ENCODE data around the gene CORIN. TPM values are rescaled to one million over a fixed set of nuclear protein-coding genes. Genes with fewer than 3 reads are reported as not detected.
"Not testable (repeated sequence)": the region's sequence is repeated elsewhere in the genome, so short reads cannot be mapped to it uniquely, and the experiment has no call there.

The CORIN gene
- total RNA-seq, 2 donors from 2014 or later, result not detected

DNA sequence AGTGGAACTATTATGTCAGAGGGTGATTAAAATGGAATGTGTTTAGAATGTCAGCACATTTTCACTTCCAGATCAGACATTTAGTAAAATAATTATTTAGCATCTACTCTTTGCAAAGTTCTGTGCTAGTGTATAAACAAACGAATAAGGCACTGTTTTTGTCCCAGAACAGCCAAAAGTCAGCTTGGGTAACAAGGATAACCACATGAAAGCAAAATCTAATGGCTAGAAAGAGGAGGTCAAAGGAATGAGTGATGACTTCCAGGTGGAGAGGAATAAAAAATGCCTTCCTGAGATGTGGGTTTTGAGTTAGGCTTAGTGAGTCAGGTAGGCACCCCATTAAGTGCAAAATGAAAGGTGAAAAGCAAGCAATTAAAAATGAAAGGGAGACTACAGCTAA is 240.2 kb downstream of the CORIN start:
- no peak for DNase-seq (ENCODE audit: low spot score)
- ATAC-seq, result no peak
- Mint-ChIP-seq H3K27me3 (no peaks in the 10 kb centered on the region), H3K9me3 (no peaks in the 10 kb centered on the region), H3K27ac (no peak overlapping the region), H3K36me3 (no peaks in the 10 kb centered on the region), H3K4me1 (ENCODE audit: low read depth in 2 of 2) (no peaks in the 10 kb centered on the region), H3K4me3 (no peak overlapping the region)

DNA sequence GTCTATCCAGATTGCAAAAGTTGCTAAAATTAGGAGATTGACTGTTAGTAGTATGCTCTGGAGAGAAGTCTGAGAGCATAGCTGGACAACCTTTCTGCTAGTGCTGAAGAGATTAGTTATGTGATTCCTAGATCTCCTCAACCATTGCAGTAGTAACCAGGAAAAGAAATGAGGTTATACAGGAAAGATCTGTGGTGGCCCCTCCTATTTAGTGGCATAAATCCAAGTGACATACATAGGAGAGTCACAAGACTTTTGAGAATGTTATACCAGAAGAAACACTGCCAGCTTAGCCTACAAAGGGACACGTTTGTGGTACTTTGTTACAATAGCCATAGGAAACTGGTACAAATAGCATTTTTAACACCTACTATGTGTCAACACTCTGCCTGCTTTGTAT is 247.5 kb downstream of the CORIN start:
- H3K36me3 Mint-ChIP-seq, result peaks cover 20% of the 10 kb centered on the region
- no peaks in the 10 kb centered on the region for H3K27me3 Mint-ChIP-seq
- no peak overlapping the region for H3K27ac Mint-ChIP-seq
- no peak overlapping the region for H3K4me3 Mint-ChIP-seq
- H3K9me3 Mint-ChIP-seq, result peaks cover 3% of the 10 kb centered on the region
- no peak for ATAC-seq
- peaks cover 0 to 5% of the 10 kb centered on the region in 2 donors for H3K4me1 Mint-ChIP-seq (ENCODE audit: low read depth in 2 of 2)
- DNase-seq (ENCODE audit: low spot score), result no peak

DNA sequence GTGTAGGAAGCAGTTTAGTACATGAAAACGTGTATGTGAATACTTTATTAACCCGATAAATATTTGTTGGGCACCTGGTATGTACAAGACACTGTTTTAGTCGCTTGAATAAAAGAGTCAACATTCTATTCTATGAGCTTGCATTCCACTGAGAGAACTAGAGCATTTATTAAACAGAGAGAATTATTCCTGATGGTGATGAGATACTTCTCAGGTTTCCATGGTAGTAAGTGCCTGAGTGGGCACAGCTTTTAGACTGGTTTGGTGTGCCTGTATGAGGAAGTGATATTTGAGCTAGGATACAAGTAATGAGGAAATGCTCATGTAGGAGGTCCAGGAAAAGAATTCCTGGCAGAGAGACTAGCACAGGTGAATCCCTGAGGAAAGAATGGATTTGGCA is 258.6 kb downstream of the CORIN start:
- H3K27me3 Mint-ChIP-seq, result no peaks in the 10 kb centered on the region
- no peak overlapping the region for H3K27ac Mint-ChIP-seq
- no peaks in the 10 kb centered on the region for H3K4me1 Mint-ChIP-seq (ENCODE audit: low read depth in 2 of 2)
- H3K36me3 Mint-ChIP-seq, result peaks cover 25% of the 10 kb centered on the region
- ATAC-seq (no peak), DNase-seq (ENCODE audit: low spot score) (no peak)
- H3K4me3 Mint-ChIP-seq, result no peak overlapping the region
- no peaks in the 10 kb centered on the region for H3K9me3 Mint-ChIP-seq

DNA sequence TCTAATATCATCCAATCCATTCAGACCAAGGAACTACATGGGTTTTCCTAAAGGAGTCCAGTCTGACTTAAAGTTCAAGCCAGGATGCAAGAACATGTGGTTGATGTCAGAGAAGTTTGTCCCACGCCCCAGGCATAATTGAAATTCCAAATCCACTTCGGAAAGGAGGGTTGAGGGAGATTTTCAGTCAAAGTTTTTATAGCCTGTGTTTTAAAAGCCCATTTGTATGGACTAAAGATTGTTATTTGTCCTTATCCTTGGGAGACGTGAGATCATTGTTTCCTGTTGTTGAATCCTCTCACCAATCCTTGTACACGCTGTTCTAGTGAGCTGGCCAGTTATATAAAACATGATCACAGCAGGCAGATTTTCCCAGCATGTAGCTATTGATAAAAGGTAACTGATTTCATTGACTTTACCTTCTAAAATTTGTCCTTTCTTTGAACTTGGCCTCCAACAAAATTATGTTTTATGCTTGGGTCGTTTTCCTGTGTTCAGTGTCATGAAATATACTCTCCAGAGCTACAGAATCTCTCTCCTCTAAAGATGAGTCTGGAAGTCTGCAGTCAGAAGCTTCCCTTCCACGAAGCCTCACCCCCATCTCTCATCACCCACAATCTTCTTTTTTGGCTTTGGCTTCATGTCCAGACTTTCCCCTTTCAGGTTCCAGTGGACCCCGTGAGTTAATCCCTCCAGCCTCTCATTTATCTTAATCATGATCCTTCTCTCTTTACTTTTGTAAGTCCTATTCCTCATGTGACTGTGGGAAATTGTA is 259.9 kb downstream of the CORIN start:
- H3K27me3 Mint-ChIP-seq, result no peaks in the 10 kb centered on the region
- ATAC-seq, result no peak
- H3K9me3 Mint-ChIP-seq, result no peaks in the 10 kb centered on the region
- peaks cover 31% of the 10 kb centered on the region for H3K36me3 Mint-ChIP-seq
- H3K4me3 Mint-ChIP-seq, result no peak overlapping the region
- no peak for DNase-seq (ENCODE audit: low spot score)
- no peaks in the 10 kb centered on the region for H3K4me1 Mint-ChIP-seq (ENCODE audit: low read depth in 2 of 2)
- H3K27ac Mint-ChIP-seq, result no peak overlapping the region

DNA sequence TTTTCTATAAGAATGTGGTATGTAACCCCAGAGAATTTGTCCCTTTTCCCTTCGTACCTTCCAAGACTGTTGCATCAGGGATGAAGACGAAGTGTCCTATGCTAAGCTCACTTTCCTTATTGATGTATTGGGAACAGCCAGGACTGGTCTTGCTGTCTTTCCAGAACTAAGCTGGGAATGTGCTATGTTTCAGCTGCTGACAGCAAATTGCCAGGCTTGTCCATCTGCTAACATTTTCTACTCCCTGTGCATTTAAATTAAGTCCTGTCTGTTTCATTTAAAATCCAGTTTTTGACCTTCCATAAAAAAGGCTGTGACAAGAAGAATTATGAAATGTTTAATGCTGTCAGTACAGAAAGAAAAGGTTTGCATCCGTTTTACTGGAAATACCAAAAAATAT is 264.9 kb downstream of the CORIN start:
- no peak overlapping the region for H3K4me3 Mint-ChIP-seq
- no peaks in the 10 kb centered on the region for H3K27me3 Mint-ChIP-seq
- no peak for DNase-seq (ENCODE audit: low spot score)
- ATAC-seq, result no peak
- no peaks in the 10 kb centered on the region for H3K9me3 Mint-ChIP-seq
- H3K36me3 Mint-ChIP-seq, result peaks cover 44% of the 10 kb centered on the region
- H3K4me1 Mint-ChIP-seq (ENCODE audit: low read depth in 2 of 2), result no peaks in the 10 kb centered on the region
- no peak overlapping the region for H3K27ac Mint-ChIP-seq

DNA sequence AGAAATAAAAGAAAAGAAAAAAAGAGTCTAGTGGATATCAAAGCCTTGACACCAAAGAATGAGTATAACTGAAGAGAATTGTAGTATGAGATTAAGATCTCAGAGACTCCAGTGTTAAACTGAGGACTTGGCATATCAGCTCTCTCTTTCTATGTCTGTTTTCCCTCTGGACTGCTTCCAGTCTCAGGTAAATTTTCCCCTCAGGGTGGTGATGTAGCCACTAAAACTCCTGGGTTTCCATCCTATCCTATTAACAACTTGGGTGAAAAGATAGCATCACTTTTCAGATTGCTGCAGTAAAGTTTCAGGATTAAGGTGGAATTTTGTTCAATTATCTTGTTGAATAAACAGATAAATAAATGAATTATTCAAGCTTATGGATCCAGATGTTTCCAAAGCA is 267.1 kb downstream of the CORIN start:
- no peak overlapping the region for H3K4me3 Mint-ChIP-seq
- no peaks in the 10 kb centered on the region for H3K27me3 Mint-ChIP-seq
- H3K27ac Mint-ChIP-seq, result no peak overlapping the region
- no peaks in the 10 kb centered on the region for H3K4me1 Mint-ChIP-seq (ENCODE audit: low read depth in 2 of 2)
- no peak for DNase-seq (ENCODE audit: low spot score)
- no peaks in the 10 kb centered on the region for H3K9me3 Mint-ChIP-seq
- H3K36me3 Mint-ChIP-seq, result peaks cover 34% of the 10 kb centered on the region
- ATAC-seq, result no peak

DNA sequence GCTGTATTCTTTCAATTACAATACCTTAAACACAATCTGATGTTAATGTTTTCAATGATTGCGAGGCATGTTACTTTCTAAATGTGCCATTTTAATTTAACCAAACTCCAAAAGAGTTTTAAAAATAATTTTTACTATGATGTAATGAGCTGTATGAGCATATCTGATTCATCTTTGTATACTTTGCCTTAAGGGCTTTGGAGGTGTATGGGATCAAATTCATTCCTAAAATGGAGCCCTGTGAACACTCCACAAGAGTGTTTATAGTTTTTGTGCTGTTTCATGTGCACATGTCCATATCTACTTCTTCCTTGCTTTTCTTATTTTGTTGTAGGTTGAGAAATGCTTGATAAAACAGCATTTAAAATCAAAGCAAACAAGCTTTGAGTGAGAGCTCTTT is 270.4 kb downstream of the CORIN start:
- Mint-ChIP-seq H3K36me3 (peaks cover 23% of the 10 kb centered on the region), H3K27ac (no peak overlapping the region), H3K4me1 (ENCODE audit: low read depth in 2 of 2) (peaks cover 6 to 7% of the 10 kb centered on the region in 2 donors), H3K4me3 (no peak overlapping the region), H3K27me3 (no peaks in the 10 kb centered on the region), H3K9me3 (no peaks in the 10 kb centered on the region)
- DNase-seq (ENCODE audit: low spot score) (no peak), ATAC-seq (no peak)

DNA sequence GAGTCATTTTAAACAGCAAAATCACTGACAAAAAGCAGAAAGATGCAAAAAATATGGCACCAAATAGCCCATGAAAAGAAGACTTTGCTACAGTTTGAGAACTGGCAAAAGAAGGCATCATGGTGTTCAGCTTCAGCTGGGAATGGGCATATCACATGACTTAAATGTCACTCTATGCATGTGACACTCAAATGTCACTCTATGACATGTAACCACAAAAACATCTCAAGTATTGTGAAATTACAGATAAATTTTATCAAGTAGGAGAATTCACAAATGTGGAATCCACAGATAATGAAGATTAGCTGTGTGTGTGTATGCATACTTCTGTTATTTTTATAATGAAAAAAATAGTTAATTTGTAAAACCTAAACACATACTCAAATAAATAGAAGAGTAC is 270.9 kb downstream of the CORIN start:
- H3K36me3 Mint-ChIP-seq, result peaks cover 19% of the 10 kb centered on the region
- H3K27me3 Mint-ChIP-seq, result no peaks in the 10 kb centered on the region
- ATAC-seq (no peak), DNase-seq (ENCODE audit: low spot score) (no peak)
- no peak overlapping the region for H3K4me3 Mint-ChIP-seq
- H3K4me1 Mint-ChIP-seq (ENCODE audit: low read depth in 2 of 2), result peaks cover 10 to 11% of the 10 kb centered on the region in 2 donors
- no peaks in the 10 kb centered on the region for H3K9me3 Mint-ChIP-seq
- no peak overlapping the region for H3K27ac Mint-ChIP-seq

DNA sequence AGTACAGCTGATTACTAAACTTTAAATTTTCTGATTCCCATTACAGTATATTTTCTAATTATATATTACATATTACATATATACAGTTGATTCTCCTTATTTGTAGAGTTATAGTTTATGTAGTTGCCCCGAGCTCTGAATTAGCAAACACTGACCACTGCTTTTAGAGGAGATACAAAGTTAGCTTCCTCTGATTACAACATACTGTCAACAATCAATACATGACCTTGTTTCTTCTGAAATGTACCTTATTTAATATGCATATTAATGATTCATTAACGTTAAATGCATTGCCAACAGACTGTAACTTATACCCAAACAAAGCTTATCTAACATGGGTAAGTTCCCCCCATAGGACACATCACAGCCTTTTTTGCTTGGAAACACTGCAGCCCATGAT is 271.3 kb downstream of the CORIN start:
- peaks cover 10 to 11% of the 10 kb centered on the region in 2 donors for H3K4me1 Mint-ChIP-seq (ENCODE audit: low read depth in 2 of 2)
- no peak overlapping the region for H3K27ac Mint-ChIP-seq
- ATAC-seq (no peak), DNase-seq (ENCODE audit: low spot score) (no peak)
- H3K27me3 Mint-ChIP-seq, result no peaks in the 10 kb centered on the region
- H3K36me3 Mint-ChIP-seq, result peaks cover 17% of the 10 kb centered on the region
- H3K9me3 Mint-ChIP-seq, result no peaks in the 10 kb centered on the region
- H3K4me3 Mint-ChIP-seq, result no peak overlapping the region

DNA sequence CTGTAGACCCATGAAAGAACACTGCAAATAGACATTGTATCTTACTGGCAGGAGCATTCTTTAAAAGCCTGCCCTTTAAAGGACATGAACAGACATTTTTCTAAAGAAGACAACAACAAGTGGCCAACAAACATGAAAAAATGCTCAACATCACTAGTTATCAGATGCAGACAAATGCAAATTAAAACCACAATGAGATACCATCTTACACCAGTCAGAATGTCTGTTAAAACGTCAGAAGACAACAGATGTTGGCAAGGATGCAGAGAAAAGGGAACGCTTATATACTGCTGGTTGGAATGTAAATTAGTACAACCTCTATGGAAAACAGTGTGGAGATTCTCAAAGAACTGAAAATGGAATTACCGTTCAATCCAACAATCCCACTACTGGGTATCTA is 275.6 kb downstream of the CORIN start:
- no peak overlapping the region for H3K4me3 Mint-ChIP-seq
- no peaks in the 10 kb centered on the region for H3K9me3 Mint-ChIP-seq
- peaks cover 10 to 11% of the 10 kb centered on the region in 2 donors for H3K4me1 Mint-ChIP-seq (ENCODE audit: low read depth in 2 of 2)
- H3K27ac Mint-ChIP-seq, result no peak overlapping the region
- DNase-seq (ENCODE audit: low spot score) (no peak), ATAC-seq (no peak)
- no peaks in the 10 kb centered on the region for H3K27me3 Mint-ChIP-seq
- no peaks in the 10 kb centered on the region for H3K36me3 Mint-ChIP-seq

DNA sequence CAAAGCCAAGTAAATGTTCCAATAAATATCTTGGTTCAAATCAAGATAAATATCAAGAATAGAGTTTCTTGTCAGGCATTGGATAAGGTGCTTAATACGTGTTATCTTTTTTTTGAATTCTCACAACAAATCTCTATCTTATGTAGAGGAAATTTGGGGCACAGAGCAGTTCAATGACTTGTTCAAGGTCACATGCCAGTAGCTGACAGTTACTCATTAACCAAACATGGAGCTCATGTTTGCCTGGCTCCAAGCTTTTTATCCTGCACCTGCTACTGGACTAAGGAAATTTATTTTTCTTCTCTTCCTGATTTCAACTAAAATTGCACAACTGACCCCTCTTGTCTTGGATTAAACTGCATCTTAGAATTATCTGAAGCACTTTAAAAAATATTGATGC is 276.5 kb downstream of the CORIN start:
- no peak for DNase-seq (ENCODE audit: low spot score)
- H3K4me3 Mint-ChIP-seq, result no peak overlapping the region
- no peaks in the 10 kb centered on the region for H3K36me3 Mint-ChIP-seq
- H3K4me1 Mint-ChIP-seq (ENCODE audit: low read depth in 2 of 2), result peaks cover 10 to 11% of the 10 kb centered on the region in 2 donors
- H3K9me3 Mint-ChIP-seq, result no peaks in the 10 kb centered on the region
- ATAC-seq, result no peak
- H3K27ac Mint-ChIP-seq, result no peak overlapping the region
- no peaks in the 10 kb centered on the region for H3K27me3 Mint-ChIP-seq

DNA sequence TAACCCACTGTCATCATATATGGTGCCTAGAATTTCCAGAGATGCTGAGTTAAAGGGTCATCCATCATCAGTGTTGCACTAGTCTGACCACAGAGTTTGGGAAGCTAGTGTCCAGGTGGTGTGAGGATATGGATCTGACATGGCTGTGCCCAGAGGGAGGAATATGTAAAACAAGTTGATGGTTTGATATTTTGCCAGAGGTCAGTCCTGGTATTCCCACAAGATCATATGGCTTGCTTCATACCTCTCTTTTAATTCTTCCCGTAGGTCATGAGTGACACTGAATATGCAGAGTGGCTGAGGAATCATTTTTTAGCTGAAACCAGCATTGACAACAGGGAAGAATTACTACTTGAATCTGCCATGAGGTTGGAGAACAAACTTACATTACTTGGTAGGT is 277.2 kb downstream of the CORIN start:
- DNase-seq (ENCODE audit: low spot score) (no peak), ATAC-seq (no peak)
- Mint-ChIP-seq H3K9me3 (no peaks in the 10 kb centered on the region), H3K4me1 (ENCODE audit: low read depth in 2 of 2) (peaks cover 10 to 11% of the 10 kb centered on the region in 2 donors), H3K27me3 (no peaks in the 10 kb centered on the region), H3K4me3 (no peak overlapping the region), H3K27ac (no peak overlapping the region), H3K36me3 (no peaks in the 10 kb centered on the region)

DNA sequence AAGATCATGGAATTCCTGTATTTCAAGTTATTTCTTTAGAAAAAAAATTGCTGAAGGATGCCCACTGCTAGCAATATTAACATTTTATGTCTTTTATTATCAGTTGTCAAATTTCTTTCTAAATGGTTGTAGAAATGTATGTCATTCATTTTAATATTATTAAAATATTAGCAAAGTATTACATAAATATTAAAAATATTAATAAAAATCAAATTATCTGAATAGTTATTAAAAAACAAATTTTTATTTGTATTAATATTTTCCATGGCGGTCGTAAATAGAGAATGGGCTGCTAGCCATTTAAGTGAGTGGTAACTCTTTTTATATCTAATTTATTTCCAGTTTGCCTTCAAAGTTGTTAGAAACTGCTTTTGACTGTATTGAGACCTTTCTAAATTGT is 280.6 kb downstream of the CORIN start:
- Mint-ChIP-seq H3K9me3 (no peaks in the 10 kb centered on the region), H3K4me3 (no peak overlapping the region), H3K4me1 (ENCODE audit: low read depth in 2 of 2) (peaks cover 1 to 2% of the 10 kb centered on the region in 2 donors), H3K27ac (no peak overlapping the region), H3K27me3 (no peaks in the 10 kb centered on the region), H3K36me3 (peaks cover 4% of the 10 kb centered on the region)
- no peak for DNase-seq (ENCODE audit: low spot score)
- no peak for ATAC-seq

DNA sequence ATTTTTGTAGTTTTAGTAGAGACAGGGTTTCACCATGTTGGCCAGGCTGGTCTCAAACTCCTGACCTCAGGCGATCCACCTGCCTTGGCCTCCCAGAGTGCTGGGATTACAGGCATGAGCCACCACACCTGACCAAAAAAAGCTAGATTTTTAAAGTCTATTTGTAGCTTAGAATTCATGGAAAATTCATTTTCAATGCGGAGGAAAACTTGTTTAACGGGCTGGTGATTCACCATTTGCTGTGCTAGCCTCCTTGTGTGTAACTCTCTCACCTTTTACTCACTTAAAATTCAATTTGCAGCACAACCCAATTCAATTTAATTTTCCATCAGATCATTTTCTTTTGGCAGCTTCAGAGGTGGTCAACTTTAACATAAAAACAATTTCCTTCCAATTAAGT is 281.9 kb downstream of the CORIN start:
- ATAC-seq; H3K4me1 Mint-ChIP-seq (ENCODE audit: low read depth in 2 of 2); H3K27me3 Mint-ChIP-seq; DNase-seq (ENCODE audit: low spot score); H3K36me3 Mint-ChIP-seq; H3K27ac Mint-ChIP-seq; H3K9me3 Mint-ChIP-seq; H3K4me3 Mint-ChIP-seq: not testable (repeated sequence)

Measured in natural killer cell treated with Interleukin-12 subunit alpha and Interleukin-12 subunit beta and Interleukin-15 and Interleukin-18, amount 100 ng/mL, for 72 hours (primary cell).